Measurements from ENCODE around the gene KLHL17.
A peak's percentile ranks its signal among the peaks of the same experiment; 100 is the strongest.

KLHL17 gene

GRCh38 chr1:960363-961131, at the start of gene KLHL17:
KLHL17 (plus strand) TSS chr1:960584; CDS start chr1:960694, 110 bp downstream.
- DNase-seq = peak; percentile 90

GRCh38 chr1:910881-911721, 49.3 kb upstream of the KLHL17 start:
- DNase-seq = peak; percentile 57

- peak; percentile 1 for DNase-seq
Observed at GRCh38 chr1:911875-912739, 48.3 kb upstream of the KLHL17 start.

- peak; percentile 44 for DNase-seq
Observed at GRCh38 chr1:912740-913301, 47.6 kb upstream of the KLHL17 start.

GRCh38 chr1:913491-914130, 46.8 kb upstream of the KLHL17 start:
- DNase-seq = no peak

GRCh38 chr1:914131-914890, 46.1 kb upstream of the KLHL17 start:
- DNase-seq = no peak

GRCh38 chr1:914891-915280, 45.5 kb upstream of the KLHL17 start:
- no peak for DNase-seq

- no peak for DNase-seq
Observed at GRCh38 chr1:915295-916172, 44.9 kb upstream of the KLHL17 start.

- DNase-seq = no peak
Observed at GRCh38 chr1:916173-917075, 44.0 kb upstream of the KLHL17 start.

GRCh38 chr1:917076-917459, 43.3 kb upstream of the KLHL17 start:
- no peak for DNase-seq

GRCh38 chr1:917466-918091, 42.8 kb upstream of the KLHL17 start:
- DNase-seq = no peak

- DNase-seq = no peak
Observed at GRCh38 chr1:918353-918752, 42.0 kb upstream of the KLHL17 start.

GRCh38 chr1:918843-919242, 41.5 kb upstream of the KLHL17 start:
- DNase-seq = no peak

GRCh38 chr1:919271-919872, 41.0 kb upstream of the KLHL17 start:
- no peak for DNase-seq

- DNase-seq = no peak
Observed at GRCh38 chr1:920010-920409, 40.4 kb upstream of the KLHL17 start.

- no peak for DNase-seq
Observed at GRCh38 chr1:920521-920920, 39.9 kb upstream of the KLHL17 start.

GRCh38 chr1:921011-921837, 39.2 kb upstream of the KLHL17 start:
- no peak for DNase-seq
